ENCODE measurements around the gene DOK6. TPM values are rescaled to one million over a fixed set of nuclear protein-coding genes. Genes with fewer than 3 reads are reported as not detected.
"Not testable (repeated sequence)": the region's sequence is repeated elsewhere in the genome, so short reads cannot be mapped to it uniquely, and the experiment has no call there.

Gene DOK6
- polyA plus RNA-seq = 3.7 TPM
- long read RNA-seq, donor 1, full-length matches to known transcripts = 1 of 1 reads
- long read RNA-seq, donor 1, partial matches to known transcripts = 0 of 1 reads
- long read RNA-seq, donor 1, other reads (novel, unspliced or antisense) = 0 of 1 reads
- long read RNA-seq, donor 2, full-length matches to known transcripts = 2 of 2 reads
- long read RNA-seq, donor 2, partial matches to known transcripts = 0 of 2 reads
- long read RNA-seq, donor 2, other reads (novel, unspliced or antisense) = 0 of 2 reads
- long read RNA-seq, donor 3 = 0 reads
- long read RNA-seq, donor 4 = 0 reads
- long read RNA-seq, donor 5, full-length matches to known transcripts = 2 of 2 reads
- long read RNA-seq, donor 5, partial matches to known transcripts = 0 of 2 reads
- long read RNA-seq, donor 5, other reads (novel, unspliced or antisense) = 0 of 2 reads
- long read RNA-seq, donor 6, full-length matches to known transcripts = 2 of 2 reads
- long read RNA-seq, donor 6, partial matches to known transcripts = 0 of 2 reads
- long read RNA-seq, donor 6, other reads (novel, unspliced or antisense) = 0 of 2 reads
- long read RNA-seq, donor 7 = 0 reads
- long read RNA-seq, donor 8, full-length matches to known transcripts = 2 of 2 reads
- long read RNA-seq, donor 8, partial matches to known transcripts = 0 of 2 reads
- long read RNA-seq, donor 8, other reads (novel, unspliced or antisense) = 0 of 2 reads
- long read RNA-seq, donor 9, full-length matches to known transcripts = 1 of 1 reads
- long read RNA-seq, donor 9, partial matches to known transcripts = 0 of 1 reads
- long read RNA-seq, donor 9, other reads (novel, unspliced or antisense) = 0 of 1 reads
- long read RNA-seq, donor 10, full-length matches to known transcripts = 1 of 1 reads
- long read RNA-seq, donor 10, partial matches to known transcripts = 0 of 1 reads
- long read RNA-seq, donor 10, other reads (novel, unspliced or antisense) = 0 of 1 reads
- long read RNA-seq, donor 11 = 0 reads

DNA sequence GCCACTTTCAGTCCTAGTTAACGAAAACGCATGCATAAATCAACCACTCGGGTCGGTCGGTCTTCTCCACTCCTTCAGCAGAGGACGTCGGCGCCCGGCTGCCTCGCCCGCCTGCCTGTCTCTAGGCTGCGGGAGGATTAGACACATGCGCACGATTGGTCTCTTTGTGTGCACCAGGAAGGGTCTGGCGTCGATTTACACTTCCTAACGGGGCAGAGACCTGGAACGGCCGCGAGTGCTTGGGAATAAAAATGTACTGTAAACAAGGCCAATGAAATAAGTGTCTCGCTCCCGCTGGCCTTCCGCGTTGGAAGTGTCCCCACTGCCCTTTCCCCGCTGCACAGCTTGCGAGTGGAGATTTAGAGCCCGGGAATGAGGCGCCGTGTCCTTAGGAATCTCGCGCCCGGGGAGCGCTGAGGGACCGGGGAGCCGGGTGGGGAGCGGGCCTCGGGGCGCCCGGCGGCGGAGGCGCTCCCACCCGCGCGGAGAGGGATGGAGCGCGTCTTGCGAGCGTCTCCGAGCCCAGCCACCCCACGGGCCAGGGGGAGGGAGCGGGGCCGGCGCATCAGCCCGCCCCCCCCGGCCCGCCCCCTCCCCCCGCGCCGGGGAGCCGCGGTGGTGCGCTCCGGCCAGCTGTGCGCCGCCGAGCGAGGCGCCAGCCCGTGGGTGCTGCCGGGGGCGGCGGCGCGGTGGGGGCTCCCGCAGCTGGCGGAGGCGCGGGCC is at the start of gene DOK6:
TSS of gene DOK6 (plus strand) at position 636 of the 723 bp plus-strand sequence.
- no CpG with 5 or more reads among the region's 79 CpGs for WGBS (ENCODE audit: insufficient coverage, low lambda C conversion rate)
- peaks cover 20% of the 10 kb centered on the region for H3K4me1 ChIP-seq (ENCODE audit: control insufficient read depth, insufficient read depth, low read length)
- DNase-seq = peak; percentile 25 to 57
- peaks cover 33% of the 10 kb centered on the region for H3K27me3 ChIP-seq (ENCODE audit: control insufficient read depth, insufficient read depth, low read length)
- no peaks in the 10 kb centered on the region for H3K9me3 ChIP-seq (ENCODE audit: control insufficient read depth, low read depth, low read length)
- H3K27ac ChIP-seq (ENCODE audit: low read length) = peak within 1 kb of the TSS; percentile 66
- no peaks in the 10 kb centered on the region for H3K36me3 ChIP-seq (ENCODE audit: control insufficient read depth, insufficient read depth, low read length)
- peak within 1 kb of the TSS; percentile 55 for H3K4me3 ChIP-seq (ENCODE audit: low read length)

GRCh38 chr18:69353023-69353422 is 47.7 kb upstream of the DOK6 start:
- no peak for DNase-seq
- no peak overlapping the region for H3K27ac ChIP-seq (ENCODE audit: low read length)
- H3K4me3 ChIP-seq (ENCODE audit: low read length) = no peak overlapping the region
- H3K4me1 ChIP-seq (ENCODE audit: control insufficient read depth, insufficient read depth, low read length) = no peaks in the 10 kb centered on the region
- no CpG with 5 or more reads among the region's 1 CpG for WGBS (ENCODE audit: insufficient coverage, low lambda C conversion rate)
- no peaks in the 10 kb centered on the region for H3K27me3 ChIP-seq (ENCODE audit: control insufficient read depth, insufficient read depth, low read length)
- H3K36me3 ChIP-seq (ENCODE audit: control insufficient read depth, insufficient read depth, low read length) = no peaks in the 10 kb centered on the region
- H3K9me3 ChIP-seq (ENCODE audit: control insufficient read depth, low read depth, low read length) = no peaks in the 10 kb centered on the region

GRCh38 chr18:69357590-69357989 is 43.1 kb upstream of the DOK6 start:
- H3K9me3 ChIP-seq (ENCODE audit: control insufficient read depth, low read depth, low read length) = no peaks in the 10 kb centered on the region
- H3K27ac ChIP-seq (ENCODE audit: low read length) = no peak overlapping the region
- no peak for DNase-seq
- H3K4me3 ChIP-seq (ENCODE audit: low read length) = no peak overlapping the region
- no peaks in the 10 kb centered on the region for H3K4me1 ChIP-seq (ENCODE audit: control insufficient read depth, insufficient read depth, low read length)
- no peaks in the 10 kb centered on the region for H3K36me3 ChIP-seq (ENCODE audit: control insufficient read depth, insufficient read depth, low read length)
- no peaks in the 10 kb centered on the region for H3K27me3 ChIP-seq (ENCODE audit: control insufficient read depth, insufficient read depth, low read length)
- WGBS (ENCODE audit: insufficient coverage, low lambda C conversion rate) = no CpG with 5 or more reads among the region's 4 CpGs

DNA sequence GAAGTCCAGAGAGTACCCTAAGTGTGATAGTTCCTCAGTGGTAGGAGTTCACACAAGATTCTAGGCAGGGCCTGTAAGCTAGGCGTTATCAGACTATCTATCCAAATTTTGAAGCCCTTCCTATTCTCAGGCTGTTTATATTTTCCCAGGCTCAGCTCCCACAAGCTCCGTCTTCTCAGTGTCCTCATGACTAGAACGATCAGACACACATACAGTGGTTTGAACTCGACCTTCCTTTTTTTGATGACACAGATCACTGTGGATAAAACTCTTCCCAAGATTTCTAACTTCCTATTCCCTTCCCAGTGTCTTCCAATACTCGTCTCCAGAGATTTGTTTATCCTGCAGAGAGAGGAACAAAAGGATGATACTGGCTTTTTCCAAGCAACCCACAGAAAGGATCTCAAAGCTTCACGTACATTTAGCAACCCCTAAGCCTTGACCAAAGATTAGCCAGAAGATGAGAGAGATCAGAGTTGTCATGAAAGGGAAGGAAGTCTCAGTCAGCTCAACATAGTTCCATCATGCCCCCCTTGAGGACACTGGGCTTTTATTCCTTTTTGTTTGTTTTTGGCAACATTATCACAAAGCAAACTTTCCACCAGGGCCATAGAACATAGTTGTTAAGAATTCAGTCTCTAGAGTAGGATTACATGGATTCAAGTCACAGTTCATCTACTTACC is 42.3 kb upstream of the DOK6 start:
- Histone ChIP-seq H3K4me1 (ENCODE audit: control insufficient read depth, insufficient read depth, low read length) (no peaks in the 10 kb centered on the region), H3K4me3 (ENCODE audit: low read length) (no peak overlapping the region), H3K27ac (ENCODE audit: low read length) (no peak overlapping the region), H3K27me3 (ENCODE audit: control insufficient read depth, insufficient read depth, low read length) (no peaks in the 10 kb centered on the region), H3K36me3 (ENCODE audit: control insufficient read depth, insufficient read depth, low read length) (no peaks in the 10 kb centered on the region), H3K9me3 (ENCODE audit: control insufficient read depth, low read depth, low read length) (no peaks in the 10 kb centered on the region)
- no peak for DNase-seq
- 53% methylated on average over 3 of the region's 6 CpGs for WGBS (ENCODE audit: insufficient coverage, low lambda C conversion rate)

DNA sequence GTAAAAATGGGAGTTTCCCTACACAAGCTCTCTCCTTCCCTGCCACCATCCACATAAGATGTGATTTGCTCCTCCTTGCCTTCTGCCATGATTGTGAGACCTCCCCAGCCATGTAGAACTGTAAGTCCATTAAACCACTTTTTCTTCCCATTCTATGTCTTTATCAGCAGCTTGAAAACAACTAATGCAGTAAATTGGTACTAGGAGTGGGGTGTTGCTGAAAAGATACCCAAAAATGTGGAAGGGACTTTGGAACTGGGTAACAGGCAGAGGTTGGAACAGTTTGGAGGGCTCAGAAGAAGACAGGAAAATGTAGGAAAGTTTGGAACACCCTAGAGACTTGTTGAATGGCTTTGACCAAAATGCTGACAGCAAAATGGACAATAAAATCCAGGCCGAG is 40.9 kb upstream of the DOK6 start:
- H3K27ac ChIP-seq (ENCODE audit: low read length); H3K9me3 ChIP-seq (ENCODE audit: control insufficient read depth, low read depth, low read length); H3K4me1 ChIP-seq (ENCODE audit: control insufficient read depth, insufficient read depth, low read length); H3K4me3 ChIP-seq (ENCODE audit: low read length); H3K27me3 ChIP-seq (ENCODE audit: control insufficient read depth, insufficient read depth, low read length); H3K36me3 ChIP-seq (ENCODE audit: control insufficient read depth, insufficient read depth, low read length); DNase-seq: not testable (repeated sequence)
- WGBS (ENCODE audit: insufficient coverage, low lambda C conversion rate) = no CpG with 5 or more reads among the region's 1 CpG

DNA sequence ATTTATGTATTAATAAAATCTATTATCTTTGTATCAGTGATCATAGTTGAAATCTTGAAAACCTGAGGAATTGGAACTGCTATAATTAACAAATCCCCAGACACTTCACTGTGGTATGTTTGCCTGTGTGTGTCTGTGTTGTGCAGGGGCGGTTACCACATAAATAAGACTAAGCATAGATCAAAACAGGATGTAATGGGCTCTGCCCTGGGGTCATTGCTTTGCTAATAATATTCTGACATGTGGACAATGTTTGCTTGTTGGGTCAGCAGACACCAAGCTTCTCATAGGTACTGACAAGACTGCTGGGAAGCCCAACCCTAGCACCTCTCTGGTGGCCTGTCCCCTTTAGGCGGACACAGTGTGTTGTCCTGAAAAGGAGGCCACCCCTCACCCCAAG is 35.8 kb upstream of the DOK6 start:
- DNase-seq = no peak
- no peaks in the 10 kb centered on the region for H3K27me3 ChIP-seq (ENCODE audit: control insufficient read depth, insufficient read depth, low read length)
- H3K4me3 ChIP-seq (ENCODE audit: low read length) = no peak overlapping the region
- no CpG with 5 or more reads among the region's 2 CpGs for WGBS (ENCODE audit: insufficient coverage, low lambda C conversion rate)
- no peaks in the 10 kb centered on the region for H3K36me3 ChIP-seq (ENCODE audit: control insufficient read depth, insufficient read depth, low read length)
- no peaks in the 10 kb centered on the region for H3K9me3 ChIP-seq (ENCODE audit: control insufficient read depth, low read depth, low read length)
- no peak overlapping the region for H3K27ac ChIP-seq (ENCODE audit: low read length)
- H3K4me1 ChIP-seq (ENCODE audit: control insufficient read depth, insufficient read depth, low read length) = no peaks in the 10 kb centered on the region

DNA sequence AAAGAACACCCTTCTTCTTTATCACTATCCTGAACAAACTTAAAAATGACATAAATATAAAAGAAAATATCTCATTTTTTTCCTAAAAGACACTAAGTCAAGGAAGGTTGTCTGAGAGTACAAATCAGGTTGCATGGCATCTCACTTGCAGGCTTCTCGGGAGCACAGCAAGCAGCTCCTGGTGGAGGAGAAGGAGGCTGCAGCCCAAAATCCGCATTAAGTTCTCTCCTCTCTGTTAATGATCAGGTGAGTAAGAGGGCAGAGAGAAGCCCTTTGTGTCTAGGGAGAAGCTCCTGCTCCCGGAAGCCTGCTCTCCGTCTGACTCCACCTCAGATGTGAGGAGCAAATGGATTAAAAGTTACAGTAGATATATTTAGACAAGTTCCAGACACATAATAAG is 35.0 kb upstream of the DOK6 start:
- Histone ChIP-seq H3K27ac (ENCODE audit: low read length) (no peak overlapping the region), H3K4me3 (ENCODE audit: low read length) (no peak overlapping the region), H3K4me1 (ENCODE audit: control insufficient read depth, insufficient read depth, low read length) (no peaks in the 10 kb centered on the region), H3K9me3 (ENCODE audit: control insufficient read depth, low read depth, low read length) (no peaks in the 10 kb centered on the region), H3K27me3 (ENCODE audit: control insufficient read depth, insufficient read depth, low read length) (no peaks in the 10 kb centered on the region), H3K36me3 (ENCODE audit: control insufficient read depth, insufficient read depth, low read length) (no peaks in the 10 kb centered on the region)
- DNase-seq = no peak
- WGBS (ENCODE audit: insufficient coverage, low lambda C conversion rate) = 83% methylated on average over 1 of the region's 4 CpGs

GRCh38 chr18:69367104-69367503 is 33.6 kb upstream of the DOK6 start:
- no peak for DNase-seq
- Histone ChIP-seq H3K4me1 (ENCODE audit: control insufficient read depth, insufficient read depth, low read length) (no peaks in the 10 kb centered on the region), H3K27ac (ENCODE audit: low read length) (no peak overlapping the region), H3K36me3 (ENCODE audit: control insufficient read depth, insufficient read depth, low read length) (no peaks in the 10 kb centered on the region), H3K9me3 (ENCODE audit: control insufficient read depth, low read depth, low read length) (no peaks in the 10 kb centered on the region), H3K27me3 (ENCODE audit: control insufficient read depth, insufficient read depth, low read length) (no peaks in the 10 kb centered on the region), H3K4me3 (ENCODE audit: low read length) (no peak overlapping the region)
- WGBS (ENCODE audit: insufficient coverage, low lambda C conversion rate) = no CpG with 5 or more reads among the region's 2 CpGs

DNA sequence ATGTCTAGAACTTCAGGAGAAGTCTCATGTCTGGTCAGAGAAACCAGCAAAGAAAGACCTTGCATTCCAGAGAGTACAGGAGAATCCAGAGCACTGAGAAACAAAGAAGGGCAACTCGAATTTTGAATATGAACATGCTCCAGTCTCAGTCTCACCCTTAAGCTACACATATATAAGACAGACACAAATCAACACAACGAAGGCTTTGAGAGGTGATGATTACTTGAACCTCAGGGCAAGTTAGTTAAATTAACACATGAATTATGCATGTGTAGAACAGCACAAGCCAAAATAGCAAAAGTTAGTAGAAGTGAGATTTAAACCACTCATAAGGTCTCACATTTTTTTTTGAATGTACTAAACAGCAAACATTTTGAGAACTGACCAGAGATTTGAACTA is 29.0 kb upstream of the DOK6 start:
- WGBS (ENCODE audit: insufficient coverage, low lambda C conversion rate) = no CpG with 5 or more reads among the region's 2 CpGs
- Histone ChIP-seq H3K4me3 (ENCODE audit: low read length) (no peak overlapping the region), H3K9me3 (ENCODE audit: control insufficient read depth, low read depth, low read length) (no peaks in the 10 kb centered on the region), H3K27me3 (ENCODE audit: control insufficient read depth, insufficient read depth, low read length) (no peaks in the 10 kb centered on the region), H3K36me3 (ENCODE audit: control insufficient read depth, insufficient read depth, low read length) (no peaks in the 10 kb centered on the region), H3K4me1 (ENCODE audit: control insufficient read depth, insufficient read depth, low read length) (no peaks in the 10 kb centered on the region), H3K27ac (ENCODE audit: low read length) (no peak overlapping the region)
- no peak for DNase-seq

Data from large intestine (tissue), 12 donors.